GM19324 (cell line): ENCODE results near the gene SIGMAR1.
"Not testable (repeated sequence)": the region's sequence is repeated elsewhere in the genome, so short reads cannot be mapped to it uniquely, and the experiment has no call there.

ENCODE experiments used
- ATAC-seq: cut with Tn5 transposase; IDR thresholded peaks from one replicate; pipeline ENCODE4 v1.9.1; 2021; ENCODE audit warnings: mild to moderate bottlenecking, moderate library complexity; ENCODE audit not compliant: unreplicated experiment, low FRiP score

SIGMAR1 gene

GRCh38 chr9:34655394-34655793 is 17.8 kb upstream of the SIGMAR1 start:
- ATAC-seq = no peak

DNA sequence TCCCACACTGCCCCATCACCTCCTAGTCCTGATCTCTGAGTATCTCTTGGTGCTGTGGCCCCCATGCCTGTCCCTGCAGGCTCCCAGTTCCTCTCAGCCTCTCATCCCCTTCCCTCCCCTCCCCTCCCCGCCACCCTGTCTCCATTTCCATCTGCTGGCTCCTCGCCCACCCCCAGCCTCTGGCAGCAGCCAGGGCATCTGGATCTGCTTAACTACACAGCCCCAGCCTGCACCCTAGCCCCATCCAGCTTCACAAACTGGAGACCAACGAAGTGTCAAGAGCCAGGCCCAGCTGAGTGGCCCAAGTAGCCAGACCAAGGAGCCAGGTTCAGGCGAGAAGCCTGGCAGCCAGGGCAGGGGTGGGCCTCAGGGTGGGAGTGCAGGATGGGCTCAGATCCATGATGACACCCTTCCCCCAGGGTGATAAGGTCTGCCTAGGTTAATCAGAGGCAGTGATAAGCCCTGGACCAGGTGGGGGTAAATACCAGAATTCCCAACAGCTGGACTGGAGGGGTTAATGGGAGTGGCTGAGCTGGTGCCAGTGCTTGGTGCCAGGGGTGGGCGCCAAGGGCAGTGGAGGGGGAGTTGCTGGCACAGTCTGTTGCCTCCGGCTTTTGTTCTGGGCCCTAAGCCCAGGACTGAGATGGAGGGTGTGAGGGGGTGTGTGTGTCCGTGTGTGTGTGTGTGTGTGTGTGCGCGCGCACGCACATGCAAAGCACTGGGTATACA is 16.9 kb upstream of the SIGMAR1 start:
- ATAC-seq = no peak

DNA sequence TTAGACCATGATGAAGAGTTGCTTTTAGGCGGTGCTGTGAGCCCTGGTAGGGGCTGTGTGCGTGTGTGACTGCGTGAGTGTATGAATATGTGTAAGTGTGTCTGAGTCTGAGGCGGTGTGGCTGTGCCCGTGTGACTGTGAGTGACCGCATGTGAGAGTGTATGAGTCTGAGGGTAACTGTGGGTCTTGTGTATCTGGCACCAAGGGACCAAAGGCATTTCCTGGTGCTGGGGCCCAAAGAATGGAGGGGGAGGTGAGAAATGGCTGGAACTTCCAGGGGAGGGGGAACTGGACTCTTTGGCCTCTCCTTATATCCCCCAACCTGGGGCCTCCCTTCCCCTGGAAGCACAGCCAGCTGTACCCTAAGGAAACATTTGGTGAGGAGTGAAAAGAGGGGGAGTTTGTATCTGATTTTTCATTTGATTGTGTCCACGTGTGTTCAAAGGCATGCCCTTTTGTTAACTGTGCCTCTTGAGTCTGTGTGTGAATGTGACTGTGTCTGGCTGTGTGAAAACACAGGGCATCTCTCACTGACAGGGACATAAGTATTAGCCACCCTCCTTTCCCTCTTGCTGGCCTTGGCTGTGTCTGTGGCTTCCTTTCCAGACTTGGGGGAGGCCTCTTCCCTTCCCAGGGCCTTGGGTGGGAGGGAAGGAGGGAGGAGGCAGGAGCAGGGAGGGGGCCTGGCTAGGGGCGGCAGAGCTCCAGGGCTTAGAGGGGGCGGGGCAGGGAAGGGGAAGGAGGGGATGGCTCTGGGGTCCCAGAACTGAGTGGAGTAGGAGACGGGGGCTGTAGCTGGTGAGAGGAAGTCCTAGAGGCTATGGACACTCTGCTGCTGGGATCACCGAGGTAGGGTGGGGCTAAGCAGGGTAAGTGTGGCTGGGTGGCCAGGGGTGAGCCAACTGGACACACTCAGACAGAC is 15.8 kb upstream of the SIGMAR1 start:
- ATAC-seq = no peak

DNA sequence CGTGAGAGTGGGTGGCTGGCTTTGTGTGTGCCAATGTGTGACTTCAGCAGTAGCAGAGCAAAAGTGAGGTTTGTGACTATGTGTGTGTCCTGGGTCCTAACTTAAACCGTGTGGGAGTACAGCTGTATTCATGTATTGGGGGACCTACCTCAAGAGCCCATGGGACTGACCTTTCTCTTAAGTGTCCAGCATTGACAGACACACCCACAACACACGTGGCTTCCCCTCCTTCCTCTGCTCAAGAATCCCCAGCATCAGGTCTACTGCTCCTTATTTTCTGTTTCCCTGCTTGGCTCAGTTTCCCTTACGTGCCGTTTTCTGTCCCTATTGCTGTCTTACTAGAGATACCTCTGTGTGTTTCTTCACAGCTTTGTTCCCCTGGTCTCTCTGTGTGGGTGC is 15.0 kb upstream of the SIGMAR1 start:
- no peak for ATAC-seq

- no peak for ATAC-seq
These were observed 14.5 kb upstream of the SIGMAR1 start, which contains the start of gene IL11RA for GRCh38 chr9:34651876-34652601. Gene IL11RA (plus strand): TSS chr9:34652185. CDS start chr9:34655218, 3,033 bp downstream.

- no peak for ATAC-seq
These were observed 13.7 kb upstream of the SIGMAR1 start for GRCh38 chr9:34651321-34651720.

DNA sequence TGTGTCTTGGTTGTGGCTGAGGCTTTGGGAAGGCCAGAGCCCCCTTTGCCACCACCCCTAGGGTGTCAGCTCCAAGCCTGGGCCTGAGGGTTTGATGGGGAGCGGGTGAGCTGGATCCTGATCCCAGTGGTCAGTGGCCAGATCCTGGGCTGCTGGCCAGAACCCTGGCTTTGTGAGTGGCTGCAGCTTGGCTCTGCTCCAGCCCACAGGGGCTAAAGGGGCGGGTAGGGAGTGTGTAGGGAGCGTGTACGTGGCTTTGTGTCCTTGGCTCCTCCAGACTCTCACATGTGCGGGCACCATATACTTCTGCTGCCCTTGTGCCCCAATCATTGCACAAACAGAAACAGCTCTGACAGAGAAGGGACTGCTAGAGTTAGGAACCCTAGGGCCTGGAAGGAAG is 13.2 kb upstream of the SIGMAR1 start:
- no peak for ATAC-seq

GRCh38 chr9:34648673-34649072 is 11.1 kb upstream of the SIGMAR1 start:
- ATAC-seq = no peak

GRCh38 chr9:34647651-34648050 is 10.1 kb upstream of the SIGMAR1 start:
- ATAC-seq = no peak

GRCh38 chr9:34647084-34647403 is 9.5 kb upstream of the SIGMAR1 start:
- no peak for ATAC-seq

- peak; percentile 86 for ATAC-seq
These were observed 8.9 kb upstream of the SIGMAR1 start, which contains the start of gene GALT for GRCh38 chr9:34646211-34647083. Gene GALT (plus strand): TSS chr9:34646675. CDS start chr9:34646705, 30 bp downstream.

- ATAC-seq = no peak
These were observed 7.3 kb upstream of the SIGMAR1 start for GRCh38 chr9:34644766-34645314.

- ATAC-seq = no peak
These were observed 5.1 kb upstream of the SIGMAR1 start for GRCh38 chr9:34642679-34643078.

- ATAC-seq = not testable (repeated sequence)
These were observed 1.7 kb upstream of the SIGMAR1 start for GRCh38 chr9:34639322-34639721.

- ATAC-seq = no peak
These were observed 505 bp upstream of the SIGMAR1 start for GRCh38 chr9:34638138-34638445.

GRCh38 chr9:34636791-34637355 is 714 bp downstream of the SIGMAR1 start:
- no peak for ATAC-seq

- ATAC-seq = no peak
These were observed 2.0 kb downstream of the SIGMAR1 start for GRCh38 chr9:34635556-34635955.

- ATAC-seq = no peak
These were observed 2.9 kb downstream of the SIGMAR1 start for GRCh38 chr9:34634551-34635248.
